ENCODE measurements around the gene DOK3. TPM values are rescaled to one million over a fixed set of nuclear protein-coding genes. Genes with fewer than 3 reads are reported as not detected.
A peak's percentile ranks its signal among the peaks of the same experiment; 100 is the strongest.

DOK3 gene
- total and polyA plus RNA-seq, 10 of the 15 experiments (the other 5 are each of a cell fraction or from before 2014, with no cell fraction given), result 6.6 to 107 (median 52.1) TPM

DNA sequence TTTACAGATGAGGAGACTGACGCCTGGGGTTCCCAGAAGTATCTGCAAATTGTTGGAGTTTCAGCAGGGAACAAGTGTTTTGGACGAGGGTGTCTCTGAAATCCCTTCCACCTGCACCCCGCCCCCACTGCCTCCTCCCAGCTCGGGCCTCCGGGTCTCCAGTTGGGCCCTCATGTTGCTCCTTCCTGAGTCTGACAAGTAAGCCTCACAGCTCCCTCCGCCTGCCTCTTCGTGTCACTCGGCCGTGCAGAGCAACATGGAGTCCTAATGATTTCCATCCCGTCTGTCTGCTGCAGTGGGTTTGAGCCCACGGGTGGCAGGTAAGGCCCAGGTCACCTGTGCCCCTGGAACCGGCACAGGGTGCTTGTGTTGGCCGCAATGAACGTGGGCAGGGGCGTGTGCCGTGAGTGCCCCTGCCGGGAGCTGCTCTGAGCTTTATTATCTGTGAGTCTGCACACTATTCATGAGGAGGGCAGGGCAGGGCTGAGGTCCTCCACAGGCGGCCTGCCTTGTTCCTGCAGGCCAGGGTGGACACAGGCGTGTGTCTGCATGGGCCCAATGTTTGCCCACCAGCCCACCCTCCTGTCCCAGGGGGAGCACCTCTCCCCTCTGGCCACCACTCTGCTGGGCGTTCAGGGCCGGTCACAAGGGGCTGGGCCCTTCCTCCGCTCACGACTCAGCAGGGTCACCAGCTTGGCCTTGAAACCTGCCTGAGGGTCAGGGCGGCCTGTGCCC lies 6.1 kb downstream of the DOK3 start:
- Histone ChIP-seq H3K9me3 (replicated peaks; ENCODE audit: control insufficient read depth, insufficient read depth, low read length) (no peaks in the 10 kb centered on the region), H3K9ac (ENCODE audit: control insufficient read depth, insufficient read depth, low read length) (no peak overlapping the region), H3K4me3 (no peak overlapping the region), H3K4me2 (ENCODE audit: control insufficient read depth, insufficient read depth) (no peak overlapping the region; the same call in 1 of the 2 replicates), H3K79me2 (ENCODE audit: control insufficient read depth, insufficient read depth, low read length) (peaks cover 16% of the 10 kb centered on the region), H3K27ac (ENCODE audit: control insufficient read depth, insufficient read depth) (no peak overlapping the region), H3K4me1 (ENCODE audit: control insufficient read depth, insufficient read depth, low read length) (peaks cover 39% of the 10 kb centered on the region), H3K27me3 (replicated peaks in 1 of 2; ENCODE audit: control insufficient read depth in 2 of 2, insufficient read depth in 2 of 2, low read length in 1 of 2) (no peaks in the 10 kb centered on the region), H4K20me1 (ENCODE audit: control insufficient read depth, insufficient read depth) (no peaks in the 10 kb centered on the region), H2AFZ (ENCODE audit: control insufficient read depth, low read depth, low read length) (no peak overlapping the region), H3K36me3 (ENCODE audit: control insufficient read depth in 2 of 2, insufficient read depth in 2 of 2, low read length in 1 of 2) (peaks cover 7 to 19% of the 10 kb centered on the region in 2 experiments; a peak in 3 of 4 replicates)
- CTCF ChIA-PET, result interaction anchor here (1.5 to 4.6 kb wide), 6 partner anchors 46 to 194 kb away, joined by 6 to 72 read pairs (median 39); partner anchors contain the start of gene MXD3
- POLR2A ChIA-PET, result interaction anchor here (0.6 to 1.3 kb wide), 5 partner anchors 31 to 76 kb away, joined by 3 to 4 read pairs (median 3); no protein-coding TSS in a partner anchor
- BruUV-seq (replicated peaks), result no TSS peak
- RAD21 ChIA-PET (ENCODE audit: unreplicated experiment), result interaction anchor here (1.1 to 4.5 kb wide), 4 partner anchors 46 to 113 kb away, joined by 3 to 40 read pairs (median 24); no protein-coding TSS in a partner anchor
- intact Hi-C loops (cut with micrococcal nuclease; ENCODE audit: unreplicated experiment) (loop anchor here (5.0 to 10.0 kb wide), 2 partner anchors 191 to 389 kb away; partner anchors contain the start of gene MXD3), in situ Hi-C loops (cut with MboI) (no loop called here)
- WGBS (ENCODE audit: insufficient coverage, insufficient replicate concordance, low lambda C conversion rate, missing lambda C conversion rate), result 87% methylated on average over 24 of the region's 24 CpGs
- DNase-seq (ENCODE audit: low read depth, low spot score) (no peak), ATAC-seq (no peak), FAIRE-seq (no peak)
- TF ChIP-seq SREBF1 (IDR thresholded peaks at IDR 0.05; ENCODE audit: low read length) (no peak), POLR2A (IDR thresholded peaks at IDR 0.05; ENCODE audit: low read depth, low read length) (peak; percentile 38), POLR2AphosphoS5 (IDR thresholded peaks at IDR 0.05; ENCODE audit: low read length) (peak; percentile 40; the same call in 1 of the 2 replicates), YBX1 (IDR thresholded peaks at IDR 0.05) (no peak), BACH1 (IDR thresholded peaks at IDR 0.05; ENCODE audit: borderline replicate concordance) (0 out of 2 replicates have a peak, but pooled peaks have one; percentile 21), NR2F1 (conservative IDR thresholded peaks at IDR 0.05) (no peak), KLF5 (IDR thresholded peaks at IDR 0.05; ENCODE audit: partially characterized antibody) (no peak), RUNX3 (IDR thresholded peaks at IDR 0.05; ENCODE audit: low read length) (no peak)
- TF ChIP-seq, protein P1, sequence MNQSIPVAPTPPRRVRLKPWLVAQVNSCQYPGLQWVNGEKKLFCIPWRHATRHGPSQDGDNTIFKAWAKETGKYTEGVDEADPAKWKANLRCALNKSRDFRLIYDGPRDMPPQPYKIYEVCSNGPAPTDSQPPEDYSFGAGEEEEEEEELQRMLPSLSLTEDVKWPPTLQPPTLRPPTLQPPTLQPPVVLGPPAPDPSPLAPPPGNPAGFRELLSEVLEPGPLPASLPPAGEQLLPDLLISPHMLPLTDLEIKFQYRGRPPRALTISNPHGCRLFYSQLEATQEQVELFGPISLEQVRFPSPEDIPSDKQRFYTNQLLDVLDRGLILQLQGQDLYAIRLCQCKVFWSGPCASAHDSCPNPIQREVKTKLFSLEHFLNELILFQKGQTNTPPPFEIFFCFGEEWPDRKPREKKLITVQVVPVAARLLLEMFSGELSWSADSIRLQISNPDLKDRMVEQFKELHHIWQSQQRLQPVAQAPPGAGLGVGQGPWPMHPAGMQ (IDR thresholded peaks at IDR 0.05; ENCODE audit: borderline replicate concordance), result no peak
- TF ChIP-seq, protein P2, sequence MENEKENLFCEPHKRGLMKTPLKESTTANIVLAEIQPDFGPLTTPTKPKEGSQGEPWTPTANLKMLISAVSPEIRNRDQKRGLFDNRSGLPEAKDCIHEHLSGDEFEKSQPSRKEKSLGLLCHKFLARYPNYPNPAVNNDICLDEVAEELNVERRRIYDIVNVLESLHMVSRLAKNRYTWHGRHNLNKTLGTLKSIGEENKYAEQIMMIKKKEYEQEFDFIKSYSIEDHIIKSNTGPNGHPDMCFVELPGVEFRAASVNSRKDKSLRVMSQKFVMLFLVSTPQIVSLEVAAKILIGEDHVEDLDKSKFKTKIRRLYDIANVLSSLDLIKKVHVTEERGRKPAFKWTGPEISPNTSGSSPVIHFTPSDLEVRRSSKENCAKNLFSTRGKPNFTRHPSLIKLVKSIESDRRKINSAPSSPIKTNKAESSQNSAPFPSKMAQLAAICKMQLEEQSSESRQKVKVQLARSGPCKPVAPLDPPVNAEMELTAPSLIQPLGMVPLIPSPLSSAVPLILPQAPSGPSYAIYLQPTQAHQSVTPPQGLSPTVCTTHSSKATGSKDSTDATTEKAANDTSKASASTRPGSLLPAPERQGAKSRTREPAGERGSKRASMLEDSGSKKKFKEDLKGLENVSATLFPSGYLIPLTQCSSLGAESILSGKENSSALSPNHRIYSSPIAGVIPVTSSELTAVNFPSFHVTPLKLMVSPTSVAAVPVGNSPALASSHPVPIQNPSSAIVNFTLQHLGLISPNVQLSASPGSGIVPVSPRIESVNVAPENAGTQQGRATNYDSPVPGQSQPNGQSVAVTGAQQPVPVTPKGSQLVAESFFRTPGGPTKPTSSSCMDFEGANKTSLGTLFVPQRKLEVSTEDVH (IDR thresholded peaks at IDR 0.05; ENCODE audit: low read depth, partially characterized antibody), result peak; percentile 26
- SMC1A ChIA-PET (ENCODE audit: uncharacterized antibody, unreplicated experiment), result no interaction called here

All from GM12878 (cell line).